GM23338 (cell line): ENCODE results near the gene SMARCD2. TPM values are rescaled to one million over a fixed set of nuclear protein-coding genes. Genes with fewer than 3 reads are reported as not detected.

Source experiments
- ATAC-seq: fragments of 200-7000 bp; cut with Tn5 transposase; 3 replicates; pipeline ENCODE4 v1.9.1; 2020
- DNase-seq: peaks from one replicate; pipeline ENCODE4 v3.0.0-alpha.2; 2015; ENCODE audit warnings: low spot score
- H2AFZ ChIP-seq: fragments of 200-600 bp; sonication (generic); 2 replicates; pipeline ENCODE4 v1.8.0; 2016; ENCODE audit warnings: antibody characterized with exemption, mild to moderate bottlenecking, moderate library complexity
- H3F3A ChIP-seq: fragments of 200-600 bp; sonication (generic); replicated peaks from 2 replicates; pipeline ENCODE4 v1.8.0; 2017; ENCODE audit warnings: antibody characterized with exemption, mixed run types, low read depth
- H3K27ac ChIP-seq: fragments of 200-600 bp; sonication (generic); 2 replicates; pipeline ENCODE4 v1.6.1; 2016; ENCODE audit warnings: low read depth
- H3K27me3 ChIP-seq: fragments of 200-600 bp; sonication (generic); 2 replicates; pipeline ENCODE4 v1.8.0; 2016; ENCODE audit warnings: mild to moderate bottlenecking, mixed run types, moderate library complexity; ENCODE audit not compliant: insufficient read depth
- H3K36me3 ChIP-seq: fragments of 200-600 bp; sonication (generic); 2 replicates; pipeline ENCODE4 v1.8.0; 2016; ENCODE audit warnings: mild to moderate bottlenecking; ENCODE audit not compliant: insufficient read depth
- H3K4me1 ChIP-seq: fragments of 200-600 bp; sonication (generic); 2 replicates; pipeline ENCODE4 v1.8.0; 2016; ENCODE audit warnings: mild to moderate bottlenecking, moderate library complexity; ENCODE audit not compliant: insufficient read depth
- H3K4me2 ChIP-seq: fragments of 200-600 bp; sonication (generic); 2 replicates; pipeline ENCODE4 v1.7.1; 2017; ENCODE audit warnings: mixed run types
- H3K4me3 ChIP-seq: fragments of 200-600 bp; sonication (generic); 2 replicates; pipeline ENCODE4 v1.6.1; 2016; ENCODE audit warnings: mixed run types
- H3K79me2 ChIP-seq: fragments of 200-600 bp; sonication (generic); replicated peaks from 2 replicates; pipeline ENCODE4 v1.8.0; 2017; ENCODE audit warnings: mild to moderate bottlenecking; ENCODE audit not compliant: insufficient read depth
- H3K9me2 ChIP-seq: fragments of 200-600 bp; sonication (generic); 2 replicates; pipeline ENCODE4 v1.8.0; 2017; ENCODE audit not compliant: insufficient read depth
- H4K20me1 ChIP-seq: fragments of 200-600 bp; sonication (generic); replicated peaks from 2 replicates; pipeline ENCODE4 v1.8.0; 2017; ENCODE audit warnings: mild to moderate bottlenecking; ENCODE audit not compliant: insufficient read depth
- H3K27ac Mint-ChIP-seq: 2 replicates; pipeline ENCODE4 v1.8.0; 2020; ENCODE audit warnings: inconsistent platforms, mild to moderate bottlenecking, moderate library complexity, mixed read lengths
- H3K27me3 Mint-ChIP-seq: 3 replicates; pipeline ENCODE4 v1.8.0; 2022; ENCODE audit warnings: low read depth, mild to moderate bottlenecking, moderate library complexity, mixed read lengths, inconsistent platforms; ENCODE audit not compliant: insufficient read depth, poor library complexity
- H3K36me3 Mint-ChIP-seq: 3 replicates; pipeline ENCODE4 v1.8.0; 2021; ENCODE audit warnings: low read depth, mild to moderate bottlenecking, inconsistent platforms, moderate library complexity, mixed read lengths
- H3K4me1 Mint-ChIP-seq: 3 replicates; pipeline ENCODE4 v1.8.0; 2020; ENCODE audit warnings: mild to moderate bottlenecking, inconsistent platforms, mixed read lengths
- H3K4me3 Mint-ChIP-seq: 3 replicates; pipeline ENCODE4 v1.8.0; 2021; ENCODE audit warnings: moderate library complexity, mild to moderate bottlenecking, inconsistent platforms, mixed read lengths
- H3K9me3 Mint-ChIP-seq: 3 replicates; pipeline ENCODE4 v1.8.0; 2020; ENCODE audit warnings: moderate library complexity, mild to moderate bottlenecking, inconsistent platforms, mixed read lengths
- CREB1 ChIP-seq: fragments of 250-450 bp; sonication (Bioruptor Pico); IDR thresholded peaks from 2 replicates; pipeline ENCODE4 v1.5.0; 2020; ENCODE audit warnings: low read depth, mild to moderate bottlenecking, moderate library complexity
- EZH2 ChIP-seq: fragments of 200-600 bp; sonication (generic); IDR thresholded peaks from one replicate; pipeline ENCODE4 v1.8.0; 2017; ENCODE audit warnings: antibody characterized with exemption, mild to moderate bottlenecking, low read depth; ENCODE audit not compliant: unreplicated experiment
- EZH2phosphoT487 ChIP-seq: fragments of 200-600 bp; sonication (generic); IDR thresholded peaks from one replicate; pipeline ENCODE4 v1.8.1; 2018; ENCODE audit warnings: antibody characterized with exemption; ENCODE audit not compliant: unreplicated experiment
- JUNB ChIP-seq: IDR thresholded peaks from one replicate; pipeline ENCODE4 v1.6.1; 2016; ENCODE audit warnings: antibody characterized with exemption; ENCODE audit not compliant: unreplicated experiment
- NANOG ChIP-seq: IDR thresholded peaks from 2 replicates; pipeline ENCODE4 v1.6.1; 2016; ENCODE audit warnings: antibody characterized with exemption, borderline replicate concordance
- POLR2AphosphoS5 ChIP-seq: IDR thresholded peaks from 2 replicates; pipeline ENCODE4 v1.6.1; 2016; ENCODE audit warnings: antibody characterized with exemption, low read depth
- STAT1 ChIP-seq: IDR thresholded peaks from one replicate; pipeline ENCODE4 v1.6.1; 2016; ENCODE audit warnings: antibody characterized with exemption; ENCODE audit not compliant: unreplicated experiment
- ZNF114 ChIP-seq: fragments of 250-450 bp; sonication (Bioruptor Pico); IDR thresholded peaks from 2 replicates; pipeline ENCODE4 v1.5.0; 2020; ENCODE audit warnings: mild to moderate bottlenecking, moderate library complexity
- ZNF331 ChIP-seq: fragments of 250-450 bp; sonication (Bioruptor Pico); IDR thresholded peaks from 2 replicates; pipeline ENCODE4 v1.5.0; 2020; ENCODE audit warnings: low read depth, mild to moderate bottlenecking, moderate library complexity
- polyA plus RNA-seq: library from polyadenylated mRNA; unstranded; fragments of >200 nt; fragmentation: Nextera tagmentation; extraction: Ambion mirVana; gene quantifications from 2 replicates; pipeline ENCODE4 v1.2.1, GENCODE V29; 2016
- total RNA-seq: library from RNA; depleted of rRNA; stranded (reverse); fragments of >200 nt; shearing (Covaris generic); gene quantifications from 2 replicates; pipeline ENCODE4 v1.2.3, GENCODE V29; 2014
- TF ChIP-seq, protein P1 (sequence below): fragments of 250-450 bp; sonication (Bioruptor Pico); IDR thresholded peaks from 2 replicates; pipeline ENCODE4 v1.5.0; 2020; ENCODE audit warnings: mild to moderate bottlenecking, moderate library complexity
- TF ChIP-seq, protein P2 (sequence below): IDR thresholded peaks from one replicate; pipeline ENCODE4 v1.6.1; 2018; ENCODE audit warnings: antibody characterized with exemption; ENCODE audit not compliant: unreplicated experiment
- TF ChIP-seq, protein P3 (sequence below): IDR thresholded peaks from 2 replicates; pipeline ENCODE4 v1.6.1; 2016; ENCODE audit warnings: antibody characterized with exemption
- TF ChIP-seq, protein P4 (sequence below), 2 experiments: fragments of 200-600 bp in 1 of 2; sonication (generic) in 1 of 2; conservative IDR thresholded peaks; 2 replicates each; pipeline versions ENCODE4 v1.5.1 to v1.6.1; 2016 to 2017; ENCODE audit warnings: antibody characterized with exemption in 2 of 2, low read depth in 2 of 2, mild to moderate bottlenecking in 2 of 2, moderate library complexity in 1 of 2

The SMARCD2 gene
- total and polyA plus RNA-seq, 2 experiments from 2014 or later: 36.4 to 133 TPM

DNA sequence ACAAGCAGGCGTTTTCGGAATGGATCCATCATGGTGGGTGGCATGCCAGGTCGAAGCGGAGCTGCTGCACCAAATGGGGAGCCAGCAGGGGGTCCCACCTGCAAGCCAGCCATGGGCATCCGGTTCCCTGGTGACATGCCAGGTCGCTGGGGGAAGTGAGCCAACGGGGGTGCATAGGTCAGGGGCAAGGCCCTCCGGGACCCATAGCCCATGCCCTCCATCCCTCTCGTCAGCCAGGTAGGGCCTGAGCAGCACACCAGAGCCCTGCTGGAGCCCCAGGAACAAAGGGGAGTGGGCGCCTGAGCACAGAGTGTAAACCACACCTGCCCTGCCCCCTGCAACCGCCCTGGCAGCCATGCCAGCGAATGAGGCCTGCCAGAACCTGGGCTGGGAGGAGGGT, 5.0 kb downstream of the SMARCD2 start:
- peaks cover 28% of the 10 kb centered on the region for H3K27me3 Mint-ChIP-seq
- DNase-seq (no peak), ATAC-seq (no peak)
- H3K79me2 ChIP-seq: peaks cover 44% of the 10 kb centered on the region
- H4K20me1 ChIP-seq: peaks cover 7% of the 10 kb centered on the region; the same call in 1 of the 2 replicates
- peaks cover 28% of the 10 kb centered on the region for H3K4me1 ChIP-seq
- H3F3A ChIP-seq: 0 out of 2 replicates have a peak, but pooled peaks cover 8% of the 10 kb centered on the region
- H3K4me1 Mint-ChIP-seq: peaks cover 34% of the 10 kb centered on the region
- TF ChIP-seq NANOG (no peak), CREB1 (CRISPR knock-in tag) (no peak), STAT1 (no peak), EZH2phosphoT487 (no peak), EZH2 (no peak), ZNF114 (CRISPR knock-in tag) (no peak), JUNB (no peak), POLR2AphosphoS5 (no peak), ZNF331 (CRISPR knock-in tag) (no peak)
- TF ChIP-seq, protein P1, sequence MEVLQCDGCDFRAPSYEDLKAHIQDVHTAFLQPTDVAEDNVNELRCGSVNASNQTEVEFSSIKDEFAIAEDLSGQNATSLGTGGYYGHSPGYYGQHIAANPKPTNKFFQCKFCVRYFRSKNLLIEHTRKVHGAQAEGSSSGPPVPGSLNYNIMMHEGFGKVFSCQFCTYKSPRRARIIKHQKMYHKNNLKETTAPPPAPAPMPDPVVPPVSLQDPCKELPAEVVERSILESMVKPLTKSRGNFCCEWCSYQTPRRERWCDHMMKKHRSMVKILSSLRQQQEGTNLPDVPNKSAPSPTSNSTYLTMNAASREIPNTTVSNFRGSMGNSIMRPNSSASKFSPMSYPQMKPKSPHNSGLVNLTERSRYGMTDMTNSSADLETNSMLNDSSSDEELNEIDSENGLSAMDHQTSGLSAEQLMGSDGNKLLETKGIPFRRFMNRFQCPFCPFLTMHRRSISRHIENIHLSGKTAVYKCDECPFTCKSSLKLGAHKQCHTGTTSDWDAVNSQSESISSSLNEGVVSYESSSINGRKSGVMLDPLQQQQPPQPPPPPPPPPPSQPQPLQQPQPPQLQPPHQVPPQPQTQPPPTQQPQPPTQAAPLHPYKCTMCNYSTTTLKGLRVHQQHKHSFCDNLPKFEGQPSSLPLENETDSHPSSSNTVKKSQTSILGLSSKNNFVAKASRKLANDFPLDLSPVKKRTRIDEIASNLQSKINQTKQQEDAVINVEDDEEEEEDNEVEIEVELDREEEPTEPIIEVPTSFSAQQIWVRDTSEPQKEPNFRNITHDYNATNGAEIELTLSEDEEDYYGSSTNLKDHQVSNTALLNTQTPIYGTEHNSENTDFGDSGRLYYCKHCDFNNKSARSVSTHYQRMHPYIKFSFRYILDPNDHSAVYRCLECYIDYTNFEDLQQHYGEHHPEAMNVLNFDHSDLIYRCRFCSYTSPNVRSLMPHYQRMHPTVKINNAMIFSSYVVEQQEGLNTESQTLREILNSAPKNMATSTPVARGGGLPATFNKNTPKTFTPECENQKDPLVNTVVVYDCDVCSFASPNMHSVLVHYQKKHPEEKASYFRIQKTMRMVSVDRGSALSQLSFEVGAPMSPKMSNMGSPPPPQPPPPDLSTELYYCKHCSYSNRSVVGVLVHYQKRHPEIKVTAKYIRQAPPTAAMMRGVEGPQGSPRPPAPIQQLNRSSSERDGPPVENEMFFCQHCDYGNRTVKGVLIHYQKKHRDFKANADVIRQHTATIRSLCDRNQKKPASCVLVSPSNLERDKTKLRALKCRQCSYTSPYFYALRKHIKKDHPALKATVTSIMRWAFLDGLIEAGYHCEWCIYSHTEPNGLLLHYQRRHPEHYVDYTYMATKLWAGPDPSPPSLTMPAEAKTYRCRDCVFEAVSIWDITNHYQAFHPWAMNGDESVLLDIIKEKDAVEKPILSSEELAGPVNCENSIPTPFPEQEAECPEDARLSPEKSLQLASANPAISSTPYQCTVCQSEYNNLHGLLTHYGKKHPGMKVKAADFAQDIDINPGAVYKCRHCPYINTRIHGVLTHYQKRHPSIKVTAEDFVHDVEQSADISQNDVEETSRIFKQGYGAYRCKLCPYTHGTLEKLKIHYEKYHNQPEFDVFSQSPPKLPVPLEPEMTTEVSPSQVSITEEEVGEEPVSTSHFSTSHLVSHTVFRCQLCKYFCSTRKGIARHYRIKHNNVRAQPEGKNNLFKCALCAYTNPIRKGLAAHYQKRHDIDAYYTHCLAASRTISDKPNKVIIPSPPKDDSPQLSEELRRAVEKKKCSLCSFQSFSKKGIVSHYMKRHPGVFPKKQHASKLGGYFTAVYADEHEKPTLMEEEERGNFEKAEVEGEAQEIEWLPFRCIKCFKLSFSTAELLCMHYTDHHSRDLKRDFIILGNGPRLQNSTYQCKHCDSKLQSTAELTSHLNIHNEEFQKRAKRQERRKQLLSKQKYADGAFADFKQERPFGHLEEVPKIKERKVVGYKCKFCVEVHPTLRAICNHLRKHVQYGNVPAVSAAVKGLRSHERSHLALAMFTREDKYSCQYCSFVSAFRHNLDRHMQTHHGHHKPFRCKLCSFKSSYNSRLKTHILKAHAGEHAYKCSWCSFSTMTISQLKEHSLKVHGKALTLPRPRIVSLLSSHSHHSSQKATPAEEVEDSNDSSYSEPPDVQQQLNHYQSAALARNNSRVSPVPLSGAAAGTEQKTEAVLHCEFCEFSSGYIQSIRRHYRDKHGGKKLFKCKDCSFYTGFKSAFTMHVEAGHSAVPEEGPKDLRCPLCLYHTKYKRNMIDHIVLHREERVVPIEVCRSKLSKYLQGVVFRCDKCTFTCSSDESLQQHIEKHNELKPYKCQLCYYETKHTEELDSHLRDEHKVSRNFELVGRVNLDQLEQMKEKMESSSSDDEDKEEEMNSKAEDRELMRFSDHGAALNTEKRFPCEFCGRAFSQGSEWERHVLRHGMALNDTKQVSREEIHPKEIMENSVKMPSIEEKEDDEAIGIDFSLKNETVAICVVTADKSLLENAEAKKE: no peak
- TF ChIP-seq, protein P2, sequence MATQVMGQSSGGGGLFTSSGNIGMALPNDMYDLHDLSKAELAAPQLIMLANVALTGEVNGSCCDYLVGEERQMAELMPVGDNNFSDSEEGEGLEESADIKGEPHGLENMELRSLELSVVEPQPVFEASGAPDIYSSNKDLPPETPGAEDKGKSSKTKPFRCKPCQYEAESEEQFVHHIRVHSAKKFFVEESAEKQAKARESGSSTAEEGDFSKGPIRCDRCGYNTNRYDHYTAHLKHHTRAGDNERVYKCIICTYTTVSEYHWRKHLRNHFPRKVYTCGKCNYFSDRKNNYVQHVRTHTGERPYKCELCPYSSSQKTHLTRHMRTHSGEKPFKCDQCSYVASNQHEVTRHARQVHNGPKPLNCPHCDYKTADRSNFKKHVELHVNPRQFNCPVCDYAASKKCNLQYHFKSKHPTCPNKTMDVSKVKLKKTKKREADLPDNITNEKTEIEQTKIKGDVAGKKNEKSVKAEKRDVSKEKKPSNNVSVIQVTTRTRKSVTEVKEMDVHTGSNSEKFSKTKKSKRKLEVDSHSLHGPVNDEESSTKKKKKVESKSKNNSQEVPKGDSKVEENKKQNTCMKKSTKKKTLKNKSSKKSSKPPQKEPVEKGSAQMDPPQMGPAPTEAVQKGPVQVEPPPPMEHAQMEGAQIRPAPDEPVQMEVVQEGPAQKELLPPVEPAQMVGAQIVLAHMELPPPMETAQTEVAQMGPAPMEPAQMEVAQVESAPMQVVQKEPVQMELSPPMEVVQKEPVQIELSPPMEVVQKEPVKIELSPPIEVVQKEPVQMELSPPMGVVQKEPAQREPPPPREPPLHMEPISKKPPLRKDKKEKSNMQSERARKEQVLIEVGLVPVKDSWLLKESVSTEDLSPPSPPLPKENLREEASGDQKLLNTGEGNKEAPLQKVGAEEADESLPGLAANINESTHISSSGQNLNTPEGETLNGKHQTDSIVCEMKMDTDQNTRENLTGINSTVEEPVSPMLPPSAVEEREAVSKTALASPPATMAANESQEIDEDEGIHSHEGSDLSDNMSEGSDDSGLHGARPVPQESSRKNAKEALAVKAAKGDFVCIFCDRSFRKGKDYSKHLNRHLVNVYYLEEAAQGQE: no peak
- TF ChIP-seq, protein P3, sequence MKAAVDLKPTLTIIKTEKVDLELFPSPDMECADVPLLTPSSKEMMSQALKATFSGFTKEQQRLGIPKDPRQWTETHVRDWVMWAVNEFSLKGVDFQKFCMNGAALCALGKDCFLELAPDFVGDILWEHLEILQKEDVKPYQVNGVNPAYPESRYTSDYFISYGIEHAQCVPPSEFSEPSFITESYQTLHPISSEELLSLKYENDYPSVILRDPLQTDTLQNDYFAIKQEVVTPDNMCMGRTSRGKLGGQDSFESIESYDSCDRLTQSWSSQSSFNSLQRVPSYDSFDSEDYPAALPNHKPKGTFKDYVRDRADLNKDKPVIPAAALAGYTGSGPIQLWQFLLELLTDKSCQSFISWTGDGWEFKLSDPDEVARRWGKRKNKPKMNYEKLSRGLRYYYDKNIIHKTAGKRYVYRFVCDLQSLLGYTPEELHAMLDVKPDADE: no peak
- TF ChIP-seq, protein P4, sequence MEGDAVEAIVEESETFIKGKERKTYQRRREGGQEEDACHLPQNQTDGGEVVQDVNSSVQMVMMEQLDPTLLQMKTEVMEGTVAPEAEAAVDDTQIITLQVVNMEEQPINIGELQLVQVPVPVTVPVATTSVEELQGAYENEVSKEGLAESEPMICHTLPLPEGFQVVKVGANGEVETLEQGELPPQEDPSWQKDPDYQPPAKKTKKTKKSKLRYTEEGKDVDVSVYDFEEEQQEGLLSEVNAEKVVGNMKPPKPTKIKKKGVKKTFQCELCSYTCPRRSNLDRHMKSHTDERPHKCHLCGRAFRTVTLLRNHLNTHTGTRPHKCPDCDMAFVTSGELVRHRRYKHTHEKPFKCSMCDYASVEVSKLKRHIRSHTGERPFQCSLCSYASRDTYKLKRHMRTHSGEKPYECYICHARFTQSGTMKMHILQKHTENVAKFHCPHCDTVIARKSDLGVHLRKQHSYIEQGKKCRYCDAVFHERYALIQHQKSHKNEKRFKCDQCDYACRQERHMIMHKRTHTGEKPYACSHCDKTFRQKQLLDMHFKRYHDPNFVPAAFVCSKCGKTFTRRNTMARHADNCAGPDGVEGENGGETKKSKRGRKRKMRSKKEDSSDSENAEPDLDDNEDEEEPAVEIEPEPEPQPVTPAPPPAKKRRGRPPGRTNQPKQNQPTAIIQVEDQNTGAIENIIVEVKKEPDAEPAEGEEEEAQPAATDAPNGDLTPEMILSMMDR (conservative IDR thresholded peaks at IDR 0.05; ENCODE audit: low read depth in 2 of 2): no peak
- no peak overlapping the region for H2AFZ ChIP-seq
- H3K9me2 ChIP-seq: no peaks in the 10 kb centered on the region
- H3K36me3 ChIP-seq: peaks cover 5% of the 10 kb centered on the region; the same call in 1 of the 2 replicates
- H3K4me3 ChIP-seq: no peak overlapping the region
- no peak overlapping the region for H3K27ac ChIP-seq
- H3K27me3 ChIP-seq: no peaks in the 10 kb centered on the region
- no peak overlapping the region for H3K4me2 ChIP-seq
- H3K27ac Mint-ChIP-seq: no peak overlapping the region
- H3K9me3 Mint-ChIP-seq: no peaks in the 10 kb centered on the region
- peaks cover 45% of the 10 kb centered on the region for H3K36me3 Mint-ChIP-seq
- no peak overlapping the region for H3K4me3 Mint-ChIP-seq
